C4-2B (cell line): ENCODE measurements around the gene LIMS4.
"Not testable (repeated sequence)": the region's sequence is repeated elsewhere in the genome, so short reads cannot be mapped to it uniquely, and the experiment has no call there.

Experiments used
- ZFX ChIP-seq: fragments of 450-650 bp; IDR thresholded peaks from 2 replicates; pipeline ENCODE4 v1.6.1; 2017
- TF ChIP-seq, protein P1 (sequence below): fragments of 450-650 bp; conservative IDR thresholded peaks from 2 replicates; pipeline ENCODE4 v1.5.1; 2017; ENCODE audit warnings: mild to moderate bottlenecking

DNA sequence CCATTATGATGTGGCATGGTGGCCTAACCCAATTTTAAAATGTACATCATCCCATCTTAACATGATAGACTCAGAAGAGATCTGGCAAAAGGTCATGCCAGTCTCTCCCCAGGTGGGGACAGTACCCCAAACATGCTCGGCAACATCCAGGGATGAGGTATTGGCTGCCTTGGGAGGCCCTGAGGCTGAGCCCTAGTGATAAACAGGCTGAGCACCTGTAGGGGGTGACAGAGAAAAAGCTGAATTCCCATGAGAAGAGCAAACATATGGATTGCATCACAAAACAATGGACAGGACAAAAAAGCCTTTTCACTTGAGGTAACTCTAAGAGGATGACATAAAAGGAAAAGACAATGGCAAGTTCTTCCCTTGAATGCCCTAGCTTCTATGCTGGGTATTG, 65.5 kb downstream of the LIMS4 start:
- TF ChIP-seq, protein P1, sequence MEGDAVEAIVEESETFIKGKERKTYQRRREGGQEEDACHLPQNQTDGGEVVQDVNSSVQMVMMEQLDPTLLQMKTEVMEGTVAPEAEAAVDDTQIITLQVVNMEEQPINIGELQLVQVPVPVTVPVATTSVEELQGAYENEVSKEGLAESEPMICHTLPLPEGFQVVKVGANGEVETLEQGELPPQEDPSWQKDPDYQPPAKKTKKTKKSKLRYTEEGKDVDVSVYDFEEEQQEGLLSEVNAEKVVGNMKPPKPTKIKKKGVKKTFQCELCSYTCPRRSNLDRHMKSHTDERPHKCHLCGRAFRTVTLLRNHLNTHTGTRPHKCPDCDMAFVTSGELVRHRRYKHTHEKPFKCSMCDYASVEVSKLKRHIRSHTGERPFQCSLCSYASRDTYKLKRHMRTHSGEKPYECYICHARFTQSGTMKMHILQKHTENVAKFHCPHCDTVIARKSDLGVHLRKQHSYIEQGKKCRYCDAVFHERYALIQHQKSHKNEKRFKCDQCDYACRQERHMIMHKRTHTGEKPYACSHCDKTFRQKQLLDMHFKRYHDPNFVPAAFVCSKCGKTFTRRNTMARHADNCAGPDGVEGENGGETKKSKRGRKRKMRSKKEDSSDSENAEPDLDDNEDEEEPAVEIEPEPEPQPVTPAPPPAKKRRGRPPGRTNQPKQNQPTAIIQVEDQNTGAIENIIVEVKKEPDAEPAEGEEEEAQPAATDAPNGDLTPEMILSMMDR = not testable (repeated sequence)
- TF ChIP-seq ZFX = not testable (repeated sequence)
